Liver (tissue), 9 donors: ENCODE measurements around the gene AGFG1. TPM values are rescaled to one million over a fixed set of nuclear protein-coding genes. Genes with fewer than 3 reads are reported as not detected.

Source experiments
- DNase-seq: peaks from one replicate; pipeline ENCODE4 v3.0.0-alpha.2; 2017; ENCODE audit warnings: low spot score
- H3K27ac ChIP-seq, 2 donors: one replicate each; pipeline ENCODE4 v1.7.0; 2013; ENCODE audit warnings: inconsistent platforms in 2 of 2, low read length in 2 of 2, control low read depth in 1 of 2, low read depth in 1 of 2, mild to moderate bottlenecking in 1 of 2
- H3K27me3 ChIP-seq, 4 donors: one replicate each; pipeline versions ENCODE4 v1.6.1 to v1.7.0; 2013; ENCODE audit warnings: low read length in 3 of 4, inconsistent platforms in 1 of 4, mild to moderate bottlenecking in 1 of 4, moderate library complexity in 1 of 4; ENCODE audit not compliant: control insufficient read depth in 4 of 4, insufficient read depth in 4 of 4
- H3K36me3 ChIP-seq, 4 donors: one replicate each; pipeline versions ENCODE4 v1.6.1 to v1.7.0; 2013; ENCODE audit warnings: low read length in 3 of 4, mild to moderate bottlenecking in 3 of 4, low read depth in 1 of 4, moderate library complexity in 1 of 4; ENCODE audit not compliant: control insufficient read depth in 4 of 4, insufficient read depth in 3 of 4
- H3K4me1 ChIP-seq, 4 donors: one replicate each; pipeline versions ENCODE4 v1.6.1 to v1.7.0; 2013; ENCODE audit warnings: low read length in 3 of 4, mild to moderate bottlenecking in 3 of 4, moderate library complexity in 1 of 4; ENCODE audit not compliant: control insufficient read depth in 4 of 4, insufficient read depth in 4 of 4
- H3K4me3 ChIP-seq, 3 donors: one replicate each; pipeline versions ENCODE4 v1.6.1 to v1.7.0; 2013; ENCODE audit warnings: low read length in 3 of 3, control low read depth in 1 of 3, low read depth in 1 of 3, mild to moderate bottlenecking in 1 of 3
- H3K9ac ChIP-seq, 2 donors: one replicate each; pipeline ENCODE4 v1.7.0; 2013; ENCODE audit warnings: low read length in 2 of 2, mild to moderate bottlenecking in 2 of 2, moderate library complexity in 2 of 2, control low read depth in 1 of 2, low read depth in 1 of 2
- H3K9me3 ChIP-seq, 4 donors: one replicate each; pipeline versions ENCODE4 v1.6.1 to v1.7.0; 2013; ENCODE audit warnings: low read length in 3 of 4; ENCODE audit not compliant: control insufficient read depth in 4 of 4
- EGR1 ChIP-seq, 2 donors: IDR thresholded peaks; 2 replicates each; pipeline ENCODE4 v1.6.1; 2016 to 2018; ENCODE audit warnings: antibody characterized with exemption in 2 of 2, low read depth in 2 of 2
- FOXA1 ChIP-seq: IDR thresholded peaks from 2 replicates; pipeline ENCODE4 v1.6.1; 2016; ENCODE audit warnings: antibody characterized with exemption
- FOXA2 ChIP-seq: IDR thresholded peaks from 2 replicates; pipeline ENCODE4 v1.6.1; 2016; ENCODE audit warnings: antibody characterized with exemption
- GABPA ChIP-seq, 2 donors: IDR thresholded peaks in 1 of 2; conservative IDR thresholded peaks in 1 of 2; 2 replicates each; pipeline ENCODE4 v1.6.1; 2016; ENCODE audit warnings: antibody characterized with exemption in 2 of 2, mild to moderate bottlenecking in 1 of 2, moderate library complexity in 1 of 2
- HNF4A ChIP-seq, 2 donors: conservative IDR thresholded peaks; 2 replicates each; pipeline ENCODE4 v1.6.1; 2016; ENCODE audit warnings: antibody characterized with exemption in 2 of 2, mild to moderate bottlenecking in 2 of 2
- HNF4G ChIP-seq: IDR thresholded peaks from 2 replicates; pipeline ENCODE4 v1.6.1; 2016; ENCODE audit warnings: antibody characterized with exemption
- JUND ChIP-seq, 2 donors: IDR thresholded peaks; 2 replicates each; pipeline ENCODE4 v1.6.1; 2016; ENCODE audit warnings: antibody characterized with exemption in 2 of 2
- MAX ChIP-seq: IDR thresholded peaks from 2 replicates; pipeline ENCODE4 v1.6.1; 2016; ENCODE audit warnings: antibody characterized with exemption
- NR2F2 ChIP-seq: IDR thresholded peaks from 2 replicates; pipeline ENCODE4 v1.6.1; 2016; ENCODE audit warnings: antibody characterized with exemption
- RAD21 ChIP-seq, 2 donors: IDR thresholded peaks; 2 replicates each; pipeline ENCODE4 v1.6.1; 2016; ENCODE audit warnings: antibody characterized with exemption in 2 of 2, mild to moderate bottlenecking in 2 of 2
- REST ChIP-seq: IDR thresholded peaks from 2 replicates; pipeline ENCODE4 v1.6.1; 2016; ENCODE audit warnings: antibody characterized with exemption, mild to moderate bottlenecking
- RXRA ChIP-seq, 2 donors: IDR thresholded peaks; 2 replicates each; pipeline ENCODE4 v1.6.1; 2017 to 2018; ENCODE audit warnings: antibody characterized with exemption in 2 of 2, mild to moderate bottlenecking in 1 of 2
- SP1 ChIP-seq: IDR thresholded peaks from 2 replicates; pipeline ENCODE4 v1.6.1; 2018; ENCODE audit warnings: antibody characterized with exemption, mild to moderate bottlenecking
- TAF1 ChIP-seq: conservative IDR thresholded peaks from 2 replicates; pipeline ENCODE4 v1.6.1; 2016; ENCODE audit warnings: antibody characterized with exemption, mild to moderate bottlenecking
- ZBTB33 ChIP-seq: IDR thresholded peaks from 2 replicates; pipeline ENCODE4 v1.6.1; 2016; ENCODE audit warnings: antibody characterized with exemption
- WGBS: extraction: QIAGEN DNeasy Blood & Tissue Kit; methylation state at CpG from one replicate; pipeline ENCODE4 v1.1.7; 2013; 5-methylcytosine and 5-hydroxymethylcytosine counted together
- polyA plus RNA-seq, 2 donors: library from polyadenylated mRNA; stranded (reverse) in 1 of 2; unstranded in 1 of 2; fragments of 200-250 nt in 1 of 2; fragments of >200 nt in 1 of 2; fragmentation: Nextera tagmentation in 1 of 2; extraction: Ambion mirVana in 1 of 2; gene quantifications; one replicate each; pipeline versions ENCODE4 v1.2.1 to v1.2.3, GENCODE V29; 2013 to 2015
- total RNA-seq, 2 donors: library from RNA; depleted of rRNA; stranded (reverse); fragments of >200 nt; gene quantifications; one replicate each; pipeline ENCODE4 v1.2.3, GENCODE V29; 2014
- TF ChIP-seq, protein P1 (sequence below): fragments of 150-350 bp; IDR thresholded peaks from 2 replicates; pipeline ENCODE4 v1.5.1; 2017; ENCODE audit warnings: improper control_type of control experiment, low read depth, low read length; ENCODE audit not compliant: missing input control
- TF ChIP-seq, protein P2 (sequence below): IDR thresholded peaks from 2 replicates; pipeline ENCODE4 v1.6.1; 2016; ENCODE audit warnings: antibody characterized with exemption
- donor health status: healthy.
- donor health status: healthy.
- donor health status: healthy.
- donor health status: healthy.
- donor health status: healthy.

AGFG1 gene
- total and polyA plus RNA-seq, 4 donors, result 8.5 to 49.7 (median 23.7) TPM

- TF ChIP-seq TAF1, result no peak
- TF ChIP-seq, protein P1, sequence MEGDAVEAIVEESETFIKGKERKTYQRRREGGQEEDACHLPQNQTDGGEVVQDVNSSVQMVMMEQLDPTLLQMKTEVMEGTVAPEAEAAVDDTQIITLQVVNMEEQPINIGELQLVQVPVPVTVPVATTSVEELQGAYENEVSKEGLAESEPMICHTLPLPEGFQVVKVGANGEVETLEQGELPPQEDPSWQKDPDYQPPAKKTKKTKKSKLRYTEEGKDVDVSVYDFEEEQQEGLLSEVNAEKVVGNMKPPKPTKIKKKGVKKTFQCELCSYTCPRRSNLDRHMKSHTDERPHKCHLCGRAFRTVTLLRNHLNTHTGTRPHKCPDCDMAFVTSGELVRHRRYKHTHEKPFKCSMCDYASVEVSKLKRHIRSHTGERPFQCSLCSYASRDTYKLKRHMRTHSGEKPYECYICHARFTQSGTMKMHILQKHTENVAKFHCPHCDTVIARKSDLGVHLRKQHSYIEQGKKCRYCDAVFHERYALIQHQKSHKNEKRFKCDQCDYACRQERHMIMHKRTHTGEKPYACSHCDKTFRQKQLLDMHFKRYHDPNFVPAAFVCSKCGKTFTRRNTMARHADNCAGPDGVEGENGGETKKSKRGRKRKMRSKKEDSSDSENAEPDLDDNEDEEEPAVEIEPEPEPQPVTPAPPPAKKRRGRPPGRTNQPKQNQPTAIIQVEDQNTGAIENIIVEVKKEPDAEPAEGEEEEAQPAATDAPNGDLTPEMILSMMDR, result no peak
- no peak for TF ChIP-seq HNF4A (conservative IDR thresholded peaks at IDR 0.05)
- no peak for TF ChIP-seq JUND (IDR thresholded peaks at IDR 0.05)
- TF ChIP-seq RXRA (IDR thresholded peaks at IDR 0.05), result no peak
- TF ChIP-seq, protein P2, sequence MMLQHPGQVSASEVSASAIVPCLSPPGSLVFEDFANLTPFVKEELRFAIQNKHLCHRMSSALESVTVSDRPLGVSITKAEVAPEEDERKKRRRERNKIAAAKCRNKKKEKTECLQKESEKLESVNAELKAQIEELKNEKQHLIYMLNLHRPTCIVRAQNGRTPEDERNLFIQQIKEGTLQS, result no peak
These were observed 136.0 kb downstream of the AGFG1 start (continued) for GRCh38 chr2:227607941-227608340.

DNA sequence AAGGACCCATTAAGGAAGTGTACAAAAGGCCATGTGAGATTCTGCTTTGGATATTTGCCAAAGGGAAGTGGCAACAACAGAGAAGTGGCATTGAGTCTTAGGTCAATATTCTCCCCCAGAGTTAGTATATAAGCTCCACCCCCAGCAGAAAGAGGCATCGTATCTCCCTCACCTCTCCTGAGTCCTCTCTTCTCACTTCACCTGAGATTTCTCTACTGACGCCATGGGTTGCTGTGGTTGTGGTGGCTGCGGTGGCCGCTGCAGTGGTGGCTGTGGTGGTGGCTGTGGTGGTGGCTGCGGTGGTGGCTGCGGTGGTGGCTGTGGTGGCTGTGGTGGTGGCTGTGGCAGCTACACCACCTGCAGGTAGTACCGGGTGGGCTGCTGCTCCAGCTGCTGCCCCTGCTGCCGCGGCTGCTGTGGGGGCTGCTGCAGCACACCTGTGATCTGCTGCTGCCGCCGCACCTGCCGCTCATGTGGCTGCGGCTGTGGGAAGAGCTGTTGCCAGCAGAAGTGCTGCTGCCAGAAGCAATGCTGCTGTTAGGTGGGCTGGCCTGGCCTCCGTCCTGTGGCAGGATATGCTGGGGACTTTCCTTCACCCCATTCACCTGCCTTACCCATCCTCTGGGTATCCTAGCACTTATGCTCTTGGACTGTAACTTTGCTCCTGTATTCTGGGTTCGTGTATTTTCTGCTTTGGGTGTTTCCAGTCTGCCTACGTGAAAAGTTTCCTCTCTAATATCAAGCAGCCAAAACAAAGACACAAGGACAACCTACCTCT is 136.8 kb downstream of the AGFG1 start:
- Histone ChIP-seq H3K4me1 (no peaks in the 10 kb centered on the region), H3K27ac (no peak overlapping the region), H3K9me3 (no peaks in the 10 kb centered on the region), H3K9ac (no peak overlapping the region), H3K36me3 (no peaks in the 10 kb centered on the region), H3K27me3 (no peaks in the 10 kb centered on the region), H3K4me3 (no peak overlapping the region)
- TF ChIP-seq GABPA (IDR thresholded peaks at IDR 0.05 in 1 of 2, conservative IDR thresholded peaks at IDR 0.05 in 1 of 2) (no peak), TAF1 (no peak), SP1 (no peak)
- DNase-seq, result no peak
- WGBS, result 80% methylated on average over 16 of the region's 16 CpGs

DNA sequence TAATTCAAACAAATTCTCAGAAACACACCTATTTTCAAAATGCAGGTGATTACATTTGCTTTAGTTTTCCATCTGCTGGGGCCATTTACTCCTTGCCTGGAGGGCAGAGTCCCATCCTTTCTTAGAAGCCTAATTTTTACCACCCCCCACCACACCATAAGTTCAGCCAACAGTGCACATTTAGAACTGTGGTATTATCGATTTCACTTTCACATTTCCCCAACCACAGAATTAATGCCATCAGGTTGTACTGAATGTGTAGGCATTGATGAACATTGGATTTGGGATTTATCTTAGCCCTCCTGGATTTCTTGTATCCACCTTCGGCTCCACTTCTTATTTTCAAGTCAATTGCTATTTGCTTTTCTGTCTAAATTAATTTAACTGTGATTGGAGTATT is 138.2 kb downstream of the AGFG1 start:
- TF ChIP-seq GABPA (IDR thresholded peaks at IDR 0.05 in 1 of 2, conservative IDR thresholded peaks at IDR 0.05 in 1 of 2), result no peak
- TF ChIP-seq NR2F2, result no peak
- TF ChIP-seq FOXA2, result no peak
- TF ChIP-seq MAX, result no peak
- no peak for TF ChIP-seq ZBTB33
- TF ChIP-seq SP1, result no peak
- TF ChIP-seq JUND (IDR thresholded peaks at IDR 0.05), result no peak
- TF ChIP-seq REST, result no peak
- no peak for TF ChIP-seq RXRA (IDR thresholded peaks at IDR 0.05)
- TF ChIP-seq EGR1 (IDR thresholded peaks at IDR 0.05; ENCODE audit: low read depth in 2 of 2), result no peak
- TF ChIP-seq HNF4G, result no peak
- TF ChIP-seq FOXA1, result no peak
- TF ChIP-seq, protein P1, result no peak
- TF ChIP-seq RAD21 (IDR thresholded peaks at IDR 0.05), result no peak
- TF ChIP-seq, protein P2, result no peak
- TF ChIP-seq TAF1, result no peak
- no peaks in the 10 kb centered on the region for H3K36me3 ChIP-seq
- DNase-seq, result no peak

More for the DNA sequence above, 138.2 kb downstream of the AGFG1 start:
- no peak overlapping the region for H3K4me3 ChIP-seq
- no peak overlapping the region for H3K27ac ChIP-seq
- H3K4me1 ChIP-seq, result no peaks in the 10 kb centered on the region
- no peaks in the 10 kb centered on the region for H3K27me3 ChIP-seq
- 79% methylated on average over 2 of the region's 2 CpGs for WGBS
- H3K9ac ChIP-seq, result no peak overlapping the region
- H3K9me3 ChIP-seq, result no peaks in the 10 kb centered on the region
